Activated CD4-positive, alpha-beta T cell treated with anti-CD3 and anti-CD28 coated beads, Interleukin-2, Interleukin-4, amounts not matched to agents 100 ng/mL and 50 ng/mL, durations not matched to agents 16 hours and 8 hours (primary cell): Measurements from ENCODE around the gene TUT7.
"Not testable (repeated sequence)": the region's sequence is repeated elsewhere in the genome, so short reads cannot be mapped to it uniquely, and the experiment has no call there.

Source experiments
- DNase-seq: peaks from one replicate; pipeline ENCODE4 v3.0.0-alpha.2; 2020; ENCODE audit warnings: low spot score

TUT7 gene

GRCh38 chr9:86347991-86348390 lies 6.2 kb downstream of the TUT7 start:
- no peak for DNase-seq

GRCh38 chr9:86344818-86345217 lies 9.4 kb downstream of the TUT7 start:
- DNase-seq: no peak

GRCh38 chr9:86342269-86342668 lies 11.9 kb downstream of the TUT7 start:
- DNase-seq: no peak

- DNase-seq: peak; percentile 47
These were observed 13.2 kb downstream of the TUT7 start for GRCh38 chr9:86341007-86341491.

- no peak for DNase-seq
These were observed 13.7 kb downstream of the TUT7 start for GRCh38 chr9:86340356-86341006.

- DNase-seq: peak; percentile 53
These were observed 16.6 kb downstream of the TUT7 start for GRCh38 chr9:86337469-86338108.

GRCh38 chr9:86336058-86336457 lies 18.2 kb downstream of the TUT7 start:
- DNase-seq: no peak

GRCh38 chr9:86333651-86334050 lies 20.6 kb downstream of the TUT7 start:
- no peak for DNase-seq

- no peak for DNase-seq
These were observed 24.0 kb downstream of the TUT7 start for GRCh38 chr9:86330186-86330585.

- no peak for DNase-seq
These were observed 24.6 kb downstream of the TUT7 start for GRCh38 chr9:86329649-86330048.

GRCh38 chr9:86328156-86328555 lies 26.1 kb downstream of the TUT7 start:
- DNase-seq: no peak

- DNase-seq: no peak
These were observed 27.7 kb downstream of the TUT7 start for GRCh38 chr9:86326536-86326935.

- DNase-seq: no peak
These were observed 29.3 kb downstream of the TUT7 start for GRCh38 chr9:86324901-86325300.

- DNase-seq: no peak
These were observed 29.9 kb downstream of the TUT7 start for GRCh38 chr9:86324308-86324707.

- DNase-seq: no peak
These were observed 31.1 kb downstream of the TUT7 start for GRCh38 chr9:86322973-86323644.

GRCh38 chr9:86321373-86321772 lies 32.8 kb downstream of the TUT7 start:
- DNase-seq: no peak

GRCh38 chr9:86318187-86318586 lies 36.0 kb downstream of the TUT7 start:
- no peak for DNase-seq

- no peak for DNase-seq
These were observed 39.1 kb downstream of the TUT7 start for GRCh38 chr9:86315078-86315477.

- not testable (repeated sequence) for DNase-seq
These were observed 41.3 kb downstream of the TUT7 start for GRCh38 chr9:86312959-86313358.

- DNase-seq: no peak
These were observed 45.5 kb downstream of the TUT7 start for GRCh38 chr9:86308687-86309086.

- DNase-seq: no peak
These were observed 49.9 kb downstream of the TUT7 start for GRCh38 chr9:86304236-86304730.

GRCh38 chr9:86303316-86303975 lies 50.8 kb downstream of the TUT7 start:
- peak; percentile 81 for DNase-seq

GRCh38 chr9:86301686-86302085 lies 52.5 kb downstream of the TUT7 start:
- DNase-seq: no peak
